ENCODE results near the gene MYO7A. TPM values are rescaled to one million over a fixed set of nuclear protein-coding genes. Genes with fewer than 3 reads are reported as not detected.

The MYO7A gene
- total and polyA plus RNA-seq, 2 of the 4 experiments (the other 2 are of a cell fraction): 0.02 TPM; not detected in 1

DNA sequence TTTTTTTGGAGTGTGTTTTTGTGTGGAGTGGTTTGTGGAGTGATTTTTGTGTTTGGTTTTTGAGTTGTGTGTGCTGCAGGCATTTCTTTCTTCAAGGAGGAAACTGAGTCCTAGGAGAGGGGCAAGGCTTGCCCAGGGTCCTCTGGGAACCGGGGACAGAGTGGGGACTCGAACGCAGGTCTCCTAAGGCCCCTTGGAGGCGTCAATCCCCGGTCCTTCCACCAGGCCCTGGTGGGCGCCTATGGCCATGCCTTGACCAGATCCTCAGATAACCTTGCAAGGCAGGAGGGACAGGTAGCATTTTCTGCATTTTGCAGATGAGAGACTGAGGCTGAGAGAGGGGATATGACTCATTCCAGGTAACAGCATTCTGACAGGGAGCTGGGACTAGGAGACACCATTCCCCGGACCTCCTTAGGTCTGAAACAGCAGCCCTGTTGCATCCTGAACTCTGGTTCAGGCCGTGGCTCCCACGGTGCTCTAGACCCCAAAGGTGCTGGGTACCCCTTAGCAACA is 39.1 kb downstream of the MYO7A start:
- Histone ChIP-seq H3K4me1 (ENCODE audit: control insufficient read depth, insufficient read depth, low read length) (no peaks in the 10 kb centered on the region), H3K27ac (ENCODE audit: insufficient read depth, low read length) (no peak overlapping the region), H4K5ac (ENCODE audit: low read depth, low read length) (no peak overlapping the region), H2AFZ (replicated peaks; ENCODE audit: low read length, poor library complexity) (no peak overlapping the region), H3K4me2 (ENCODE audit: low read depth, low read length) (no peak overlapping the region), H2AK5ac (ENCODE audit: low read depth, low read length) (no peak overlapping the region), H3K9me3 (ENCODE audit: control insufficient read depth, insufficient read depth, low read length) (no peaks in the 10 kb centered on the region), H3K27me3 (ENCODE audit: control insufficient read depth, insufficient read depth, low read length) (peaks cover 47% of the 10 kb centered on the region), H3K14ac (replicated peaks; ENCODE audit: low read depth, low read length) (no peak overlapping the region), H3K9ac (ENCODE audit: low read depth, low read length) (no peak overlapping the region), H4K8ac (ENCODE audit: low read depth in 2 of 2, low read length in 2 of 2) (no peak overlapping the region), H2BK5ac (ENCODE audit: low read depth, low read length, poor library complexity, severe bottlenecking) (no peak overlapping the region), H3K9me1 (ENCODE audit: insufficient read depth, low read length) (no peaks in the 10 kb centered on the region), H2AK9ac (replicated peaks; ENCODE audit: low read depth, low read length, poor library complexity) (no peak overlapping the region), H2BK120ac (ENCODE audit: low read depth, low read length) (no peak overlapping the region), H3K56ac (ENCODE audit: extremely low read depth, insufficient read depth, low read length) (no peak overlapping the region), H2BK20ac (ENCODE audit: low read depth, low read length) (no peak overlapping the region), H3K4me3 (ENCODE audit: insufficient read depth, low read depth, low read length) (no peak overlapping the region), H2BK15ac (ENCODE audit: low read depth, low read length) (no peak overlapping the region), H4K91ac (ENCODE audit: insufficient read depth, low read depth, low read length) (no peak overlapping the region), H4K20me1 (ENCODE audit: insufficient read depth, low read length) (no peaks in the 10 kb centered on the region), H3K36me3 (ENCODE audit: control insufficient read depth, insufficient read depth, low read length) (no peaks in the 10 kb centered on the region), H3K4ac (ENCODE audit: low read depth, low read length) (no peak overlapping the region), H3K18ac (ENCODE audit: low read depth, low read length) (no peak overlapping the region), H3K23ac (ENCODE audit: low read depth, low read length) (no peak overlapping the region), H3K79me1 (ENCODE audit: low read depth in 1 of 2, low read length in 2 of 2) (no peaks in the 10 kb centered on the region)
- intact Hi-C loops (cut with micrococcal nuclease) (no loop called here), dilution Hi-C loops (cut with HindIII; ENCODE audit: low sequenced_read_pairs, unreplicated experiment) (no loop called here), in situ Hi-C loops (cut with MboI; ENCODE audit: low sequenced_read_pairs) (no loop called here)
- 89% methylated on average over 6 of the region's 9 CpGs; no CpG with 5 or more reads in 1 of the 2 experiments for WGBS, 2 experiments (ENCODE audit: extremely low coverage in 2 of 2, insufficient read length in 1 of 2)
- TF ChIP-seq BHLHE40 (IDR thresholded peaks at IDR 0.05; ENCODE audit: low read depth, low read length): no peak
- no peak for TF ChIP-seq NFE2L2 (IDR thresholded peaks at IDR 0.05; ENCODE audit: low read depth, low read length)
- TF ChIP-seq, protein P1, sequence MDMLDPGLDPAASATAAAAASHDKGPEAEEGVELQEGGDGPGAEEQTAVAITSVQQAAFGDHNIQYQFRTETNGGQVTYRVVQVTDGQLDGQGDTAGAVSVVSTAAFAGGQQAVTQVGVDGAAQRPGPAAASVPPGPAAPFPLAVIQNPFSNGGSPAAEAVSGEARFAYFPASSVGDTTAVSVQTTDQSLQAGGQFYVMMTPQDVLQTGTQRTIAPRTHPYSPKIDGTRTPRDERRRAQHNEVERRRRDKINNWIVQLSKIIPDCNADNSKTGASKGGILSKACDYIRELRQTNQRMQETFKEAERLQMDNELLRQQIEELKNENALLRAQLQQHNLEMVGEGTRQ (IDR thresholded peaks at IDR 0.05; ENCODE audit: low read depth, low read length): no peak
- no peak for TF ChIP-seq POLR2A (IDR thresholded peaks at IDR 0.05; ENCODE audit: low read depth, low read length)
- no peak for TF ChIP-seq RAD21 (IDR thresholded peaks at IDR 0.05; ENCODE audit: low read length)
- no peak for TF ChIP-seq RCOR1 (IDR thresholded peaks at IDR 0.05; ENCODE audit: insufficient replicate concordance, low read length)
- TF ChIP-seq CHD1 (IDR thresholded peaks at IDR 0.05; ENCODE audit: low read depth, low read length): no peak
- TF ChIP-seq MXI1 (IDR thresholded peaks at IDR 0.05; ENCODE audit: borderline replicate concordance, low read depth, low read length): no peak
- no peak for TF ChIP-seq MAZ (IDR thresholded peaks at IDR 0.05; ENCODE audit: borderline replicate concordance, low read depth, low read length)
- no peak for TF ChIP-seq MAFK (IDR thresholded peaks at IDR 0.05; ENCODE audit: low read depth, low read length)
- no peak for TF ChIP-seq CEBPB (IDR thresholded peaks at IDR 0.05; ENCODE audit: low read depth, low read length)
- no peak for TF ChIP-seq RFX5 (IDR thresholded peaks at IDR 0.05; ENCODE audit: low read depth, low read length)
- TF ChIP-seq, protein P2, sequence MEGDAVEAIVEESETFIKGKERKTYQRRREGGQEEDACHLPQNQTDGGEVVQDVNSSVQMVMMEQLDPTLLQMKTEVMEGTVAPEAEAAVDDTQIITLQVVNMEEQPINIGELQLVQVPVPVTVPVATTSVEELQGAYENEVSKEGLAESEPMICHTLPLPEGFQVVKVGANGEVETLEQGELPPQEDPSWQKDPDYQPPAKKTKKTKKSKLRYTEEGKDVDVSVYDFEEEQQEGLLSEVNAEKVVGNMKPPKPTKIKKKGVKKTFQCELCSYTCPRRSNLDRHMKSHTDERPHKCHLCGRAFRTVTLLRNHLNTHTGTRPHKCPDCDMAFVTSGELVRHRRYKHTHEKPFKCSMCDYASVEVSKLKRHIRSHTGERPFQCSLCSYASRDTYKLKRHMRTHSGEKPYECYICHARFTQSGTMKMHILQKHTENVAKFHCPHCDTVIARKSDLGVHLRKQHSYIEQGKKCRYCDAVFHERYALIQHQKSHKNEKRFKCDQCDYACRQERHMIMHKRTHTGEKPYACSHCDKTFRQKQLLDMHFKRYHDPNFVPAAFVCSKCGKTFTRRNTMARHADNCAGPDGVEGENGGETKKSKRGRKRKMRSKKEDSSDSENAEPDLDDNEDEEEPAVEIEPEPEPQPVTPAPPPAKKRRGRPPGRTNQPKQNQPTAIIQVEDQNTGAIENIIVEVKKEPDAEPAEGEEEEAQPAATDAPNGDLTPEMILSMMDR (conservative IDR thresholded peaks at IDR 0.05; ENCODE audit: low read depth, low read length): no peak
- TF ChIP-seq, protein P3, sequence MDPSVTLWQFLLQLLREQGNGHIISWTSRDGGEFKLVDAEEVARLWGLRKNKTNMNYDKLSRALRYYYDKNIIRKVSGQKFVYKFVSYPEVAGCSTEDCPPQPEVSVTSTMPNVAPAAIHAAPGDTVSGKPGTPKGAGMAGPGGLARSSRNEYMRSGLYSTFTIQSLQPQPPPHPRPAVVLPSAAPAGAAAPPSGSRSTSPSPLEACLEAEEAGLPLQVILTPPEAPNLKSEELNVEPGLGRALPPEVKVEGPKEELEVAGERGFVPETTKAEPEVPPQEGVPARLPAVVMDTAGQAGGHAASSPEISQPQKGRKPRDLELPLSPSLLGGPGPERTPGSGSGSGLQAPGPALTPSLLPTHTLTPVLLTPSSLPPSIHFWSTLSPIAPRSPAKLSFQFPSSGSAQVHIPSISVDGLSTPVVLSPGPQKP (IDR thresholded peaks at IDR 0.05; ENCODE audit: borderline replicate concordance, low read depth, low read length): no peak
- TF ChIP-seq SMC3 (IDR thresholded peaks at IDR 0.05; ENCODE audit: low read depth, low read length): no peak
- no peak for TF ChIP-seq FOS (IDR thresholded peaks at IDR 0.05; ENCODE audit: low read depth, low read length)
- ChIA-PET POLR2A (ENCODE audit: unreplicated experiment) (no interaction called here), CTCF (no interaction called here)
- ATAC-seq (ENCODE audit: low read depth): no peak
- BruUV-seq (replicated peaks): no TSS peak
- DNase-seq: no peak
